NCI-H526 treated with DMSO at 0.1 percent for 48 hours (cell line): ENCODE data around the gene GPR84.
"Not testable (repeated sequence)": the region's sequence is repeated elsewhere in the genome, so short reads cannot be mapped to it uniquely, and the experiment has no call there.

Experiments used
- DNase-seq: peaks from one replicate; lab custom pipeline; 2025; lab: John Stamatoyannopoulos, UW

GPR84 gene

DNA sequence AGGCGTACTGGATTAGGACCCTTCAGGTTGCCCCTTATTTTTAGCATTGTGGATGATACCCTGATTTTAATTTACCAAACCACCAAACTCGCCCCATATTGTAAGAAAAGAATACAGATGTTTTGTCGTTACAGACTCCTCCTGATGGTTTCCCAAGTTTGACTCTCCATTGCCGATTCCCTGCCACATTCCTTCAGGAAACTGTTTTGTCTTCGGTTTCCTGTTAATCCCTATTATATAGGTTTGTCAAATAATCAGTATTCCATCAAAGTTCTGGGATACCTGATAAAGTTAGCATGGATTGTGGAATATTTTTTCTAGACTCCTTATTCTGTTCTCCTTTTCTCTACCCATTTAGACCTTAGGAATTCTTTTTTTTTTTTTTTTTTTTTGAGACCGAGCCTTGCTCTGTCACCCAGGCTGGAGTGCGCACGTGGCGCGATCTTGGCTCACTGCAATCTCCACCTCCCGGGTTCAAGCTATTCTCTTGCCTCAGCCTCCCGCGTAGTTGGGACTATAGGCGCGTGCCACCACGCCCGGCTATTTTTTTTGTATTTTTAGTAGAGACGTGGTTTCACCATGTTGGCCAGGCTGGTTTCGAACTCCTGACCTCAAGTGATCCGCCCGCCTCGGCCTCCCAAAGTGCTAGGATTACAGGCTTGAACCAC is 38.7 kb downstream of the GPR84 start:
- DNase-seq: not testable (repeated sequence)

DNA sequence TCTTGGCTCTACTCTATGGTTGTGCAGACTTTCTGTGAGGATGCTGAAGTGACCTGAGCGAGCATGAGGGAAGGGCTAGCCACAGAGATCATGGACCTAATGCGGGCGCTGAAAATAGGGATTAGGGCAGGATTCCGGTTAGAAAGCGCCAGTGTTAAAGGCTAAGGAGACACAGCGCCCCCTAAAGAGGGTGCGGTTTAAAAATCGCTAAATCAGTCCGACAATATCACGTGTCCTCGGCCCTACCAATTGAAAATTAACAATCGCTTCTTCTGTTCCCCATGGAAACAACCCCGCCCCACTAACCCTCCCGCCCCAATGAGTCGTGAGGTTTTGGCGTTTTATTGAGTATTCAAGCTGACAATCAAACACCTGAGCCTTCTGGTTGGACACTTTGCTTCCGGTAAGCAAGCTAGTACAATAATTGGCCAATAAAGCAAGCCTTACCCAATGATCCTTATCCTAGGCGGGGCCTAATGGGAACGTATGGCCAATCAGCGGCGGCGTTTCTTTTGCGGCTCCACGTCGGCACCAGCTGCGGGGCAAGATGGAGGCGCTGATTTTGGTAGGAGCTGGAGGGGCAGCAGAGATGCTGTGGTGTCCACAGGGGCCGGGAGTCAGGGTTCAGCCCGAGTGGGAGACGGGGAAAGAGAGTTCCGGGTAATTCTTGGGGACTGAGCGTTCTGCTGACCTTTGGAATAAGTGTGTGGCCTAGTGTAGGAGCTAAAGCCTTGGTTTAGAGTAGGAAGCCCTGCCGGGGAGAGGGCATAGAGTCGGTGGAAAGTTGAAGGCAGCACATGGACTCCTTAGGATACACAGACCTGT is 39.5 kb downstream of the GPR84 start, which contains the start of gene COPZ1:
TSS of gene COPZ1 (plus strand) at position 515 of the 825 bp plus-strand sequence. CDS start at position 548, 33 bp downstream.
- peak; percentile 98 for DNase-seq

DNA sequence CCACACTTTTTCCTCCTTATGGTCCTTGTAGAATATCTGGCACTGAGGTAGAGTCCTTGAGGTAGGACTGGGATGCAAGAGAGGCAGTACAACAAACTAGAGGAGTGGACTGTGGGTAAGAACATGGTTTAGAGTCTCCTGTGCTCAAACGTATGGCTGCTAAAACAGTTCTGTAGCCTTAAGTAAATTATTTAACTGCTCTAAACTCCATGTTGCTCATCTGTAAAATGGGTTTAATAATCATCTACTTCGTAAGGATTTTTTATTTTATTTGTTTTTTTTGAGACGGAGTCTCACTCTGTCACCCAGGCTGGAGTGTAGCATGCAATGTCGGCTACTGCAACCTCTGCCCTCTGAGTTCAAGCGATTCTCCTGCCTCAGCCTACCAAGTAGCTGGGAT is 42.9 kb downstream of the GPR84 start:
- DNase-seq: no peak
